ENCODE data around the gene PTPMT1. TPM values are rescaled to one million over a fixed set of nuclear protein-coding genes. Genes with fewer than 3 reads are reported as not detected.

Gene PTPMT1
- total RNA-seq, 1 experiment from 2014 or later = 51.0 TPM

GRCh38 chr11:47577460-47578041, 12.2 kb downstream of the PTPMT1 start:
- DNase-seq (ENCODE audit: extremely low read depth, low read depth) = no peak

GRCh38 chr11:47578524-47579494, 13.4 kb downstream of the PTPMT1 start, which contains the start of the genes KBTBD4 and NDUFS3:
Gene KBTBD4, minus strand, starts transcription at chr11:47578970. Its CDS starts 19 bp downstream, at chr11:47578951.
Gene NDUFS3, plus strand, starts transcription at chr11:47579074. Its CDS starts 18 bp downstream, at chr11:47579092.
- DNase-seq (ENCODE audit: extremely low read depth, low read depth) = peak; percentile 76

- no peak for DNase-seq (ENCODE audit: extremely low read depth, low read depth)
These were observed 18.4 kb downstream of the PTPMT1 start for GRCh38 chr11:47583844-47584243.

- DNase-seq (ENCODE audit: extremely low read depth, low read depth) = no peak
These were observed 20.9 kb downstream of the PTPMT1 start, which contains the start of gene FAM180B for GRCh38 chr11:47586098-47586855. Gene FAM180B, plus strand, starts transcription at chr11:47586678. Its CDS starts 91 bp downstream, at chr11:47586769.

GRCh38 chr11:47587039-47587716, 21.8 kb downstream of the PTPMT1 start:
- no peak for DNase-seq (ENCODE audit: extremely low read depth, low read depth)

- DNase-seq (ENCODE audit: extremely low read depth, low read depth) = no peak
These were observed 22.4 kb downstream of the PTPMT1 start for GRCh38 chr11:47587723-47588326.

- no peak for DNase-seq (ENCODE audit: extremely low read depth, low read depth)
These were observed 23.7 kb downstream of the PTPMT1 start for GRCh38 chr11:47589118-47589517.

- DNase-seq (ENCODE audit: extremely low read depth, low read depth) = no peak
These were observed 24.2 kb downstream of the PTPMT1 start for GRCh38 chr11:47589584-47589976.

- no peak for DNase-seq (ENCODE audit: extremely low read depth, low read depth)
These were observed 24.8 kb downstream of the PTPMT1 start for GRCh38 chr11:47589977-47590861.

- DNase-seq (ENCODE audit: extremely low read depth, low read depth) = no peak
These were observed 26.4 kb downstream of the PTPMT1 start for GRCh38 chr11:47591764-47592163.

GRCh38 chr11:47592251-47592650, 26.9 kb downstream of the PTPMT1 start:
- DNase-seq (ENCODE audit: extremely low read depth, low read depth) = no peak

- no peak for DNase-seq (ENCODE audit: extremely low read depth, low read depth)
These were observed 27.6 kb downstream of the PTPMT1 start for GRCh38 chr11:47592970-47593369.

GRCh38 chr11:47593492-47593933, 28.1 kb downstream of the PTPMT1 start:
- no peak for DNase-seq (ENCODE audit: extremely low read depth, low read depth)

- no peak for DNase-seq (ENCODE audit: extremely low read depth, low read depth)
These were observed 28.8 kb downstream of the PTPMT1 start, which contains the start of gene C1QTNF4 for GRCh38 chr11:47593934-47594855. Gene C1QTNF4, minus strand, starts transcription at chr11:47594411. Its CDS starts 3,601 bp downstream, at chr11:47590810.

GRCh38 chr11:47595029-47595428, 29.6 kb downstream of the PTPMT1 start:
- no peak for DNase-seq (ENCODE audit: extremely low read depth, low read depth)

GRCh38 chr11:47595967-47596366, 30.6 kb downstream of the PTPMT1 start:
- DNase-seq (ENCODE audit: extremely low read depth, low read depth) = no peak

- no peak for DNase-seq (ENCODE audit: extremely low read depth, low read depth)
These were observed 34.5 kb downstream of the PTPMT1 start for GRCh38 chr11:47599902-47600301.

- no peak for DNase-seq (ENCODE audit: extremely low read depth, low read depth)
These were observed 37.9 kb downstream of the PTPMT1 start for GRCh38 chr11:47603295-47603694.

Measured in NCI-H460 (cell line).